ENCODE results near the gene HINT1. TPM values are rescaled to one million over a fixed set of nuclear protein-coding genes. Genes with fewer than 3 reads are reported as not detected.

Gene HINT1
- total RNA-seq, 4 donors from 2014 or later: 143 to 187 (median 161) TPM

GRCh38 chr5:131180407-131180806, 15.4 kb upstream of the HINT1 start:
- DNase-seq (ENCODE audit: low spot score) (no peak), ATAC-seq (ENCODE audit: low FRiP score) (no peak)
- TF ChIP-seq, protein P1, sequence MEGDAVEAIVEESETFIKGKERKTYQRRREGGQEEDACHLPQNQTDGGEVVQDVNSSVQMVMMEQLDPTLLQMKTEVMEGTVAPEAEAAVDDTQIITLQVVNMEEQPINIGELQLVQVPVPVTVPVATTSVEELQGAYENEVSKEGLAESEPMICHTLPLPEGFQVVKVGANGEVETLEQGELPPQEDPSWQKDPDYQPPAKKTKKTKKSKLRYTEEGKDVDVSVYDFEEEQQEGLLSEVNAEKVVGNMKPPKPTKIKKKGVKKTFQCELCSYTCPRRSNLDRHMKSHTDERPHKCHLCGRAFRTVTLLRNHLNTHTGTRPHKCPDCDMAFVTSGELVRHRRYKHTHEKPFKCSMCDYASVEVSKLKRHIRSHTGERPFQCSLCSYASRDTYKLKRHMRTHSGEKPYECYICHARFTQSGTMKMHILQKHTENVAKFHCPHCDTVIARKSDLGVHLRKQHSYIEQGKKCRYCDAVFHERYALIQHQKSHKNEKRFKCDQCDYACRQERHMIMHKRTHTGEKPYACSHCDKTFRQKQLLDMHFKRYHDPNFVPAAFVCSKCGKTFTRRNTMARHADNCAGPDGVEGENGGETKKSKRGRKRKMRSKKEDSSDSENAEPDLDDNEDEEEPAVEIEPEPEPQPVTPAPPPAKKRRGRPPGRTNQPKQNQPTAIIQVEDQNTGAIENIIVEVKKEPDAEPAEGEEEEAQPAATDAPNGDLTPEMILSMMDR (IDR thresholded peaks at IDR 0.05): no peak

GRCh38 chr5:131171276-131171810, 6.3 kb upstream of the HINT1 start:
- TF ChIP-seq, protein P1 (IDR thresholded peaks at IDR 0.05): no peak
- DNase-seq (ENCODE audit: low spot score) (no peak), ATAC-seq (ENCODE audit: low FRiP score) (no peak)

GRCh38 chr5:131170540-131171275, 5.7 kb upstream of the HINT1 start, which contains the start of gene LYRM7:
Gene LYRM7, plus strand, starts transcription at chr5:131170944. Its CDS starts 77 bp downstream, at chr5:131171021.
- DNase-seq (ENCODE audit: low spot score): peak; percentile 82
- peak; percentile 100 for ATAC-seq (ENCODE audit: low FRiP score)
- TF ChIP-seq, protein P1 (IDR thresholded peaks at IDR 0.05): no peak

GRCh38 chr5:131169810-131170539, 4.9 kb upstream of the HINT1 start:
- DNase-seq (ENCODE audit: low spot score) (no peak), ATAC-seq (ENCODE audit: low FRiP score) (no peak)
- TF ChIP-seq, protein P1 (IDR thresholded peaks at IDR 0.05): no peak

GRCh38 chr5:131167615-131168014, 2.6 kb upstream of the HINT1 start:
- DNase-seq (ENCODE audit: low spot score) (no peak), ATAC-seq (ENCODE audit: low FRiP score) (no peak)
- TF ChIP-seq, protein P1 (IDR thresholded peaks at IDR 0.05): no peak

GRCh38 chr5:131164191-131165118, 601 bp downstream of the HINT1 start:
- TF ChIP-seq, protein P1 (IDR thresholded peaks at IDR 0.05): no peak
- DNase-seq (ENCODE audit: low spot score) (peak; percentile 28), ATAC-seq (ENCODE audit: low FRiP score) (peak; percentile 89)
